ENCODE data around the gene SFI1. TPM values are rescaled to one million over a fixed set of nuclear protein-coding genes. Genes with fewer than 3 reads are reported as not detected.

The SFI1 gene
- total and polyA plus RNA-seq, 4 donors = 3.1 to 16.2 (median 7.4) TPM

DNA sequence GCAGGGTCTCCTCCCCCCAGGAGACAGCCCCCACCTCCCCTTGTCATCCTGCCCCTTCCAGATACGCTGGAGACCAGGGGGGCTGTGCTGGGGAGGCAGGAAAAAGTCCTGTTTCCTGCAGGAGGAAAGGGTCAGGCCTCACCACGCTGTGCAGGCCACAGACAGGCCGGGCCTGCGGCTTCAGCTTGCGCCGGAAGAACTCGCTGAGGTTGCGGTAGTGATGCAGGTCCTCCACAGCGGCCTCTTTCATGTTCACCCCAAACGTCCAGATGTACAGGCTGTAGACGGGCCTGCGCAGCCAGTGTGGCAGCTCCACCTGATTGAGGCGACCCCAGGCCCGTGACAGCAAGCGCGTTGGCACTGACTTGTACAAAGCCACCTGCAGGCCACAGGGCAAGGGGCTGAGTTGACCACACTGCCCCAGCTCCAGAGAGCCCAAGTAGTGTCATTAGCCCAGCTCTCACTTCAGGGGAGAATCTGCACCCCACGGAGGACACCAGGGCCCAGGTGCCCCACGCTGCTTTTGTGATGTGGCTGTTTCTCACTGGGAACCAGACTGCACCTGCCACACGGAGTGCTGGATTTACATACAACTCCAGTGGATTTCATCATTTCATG lies 125.3 kb downstream of the SFI1 start:
- WGBS = 86% methylated on average over 19 of the region's 19 CpGs
- Histone ChIP-seq H3K4me1 (ENCODE audit: control insufficient read depth in 4 of 4, insufficient read depth in 4 of 4, low read length in 3 of 4) (peaks cover 0 to 10% (median under 1%) of the 10 kb centered on the region in 4 donors), H3K9ac (ENCODE audit: low read depth in 1 of 2, low read length in 2 of 2) (no peak overlapping the region), H3K4me3 (ENCODE audit: low read depth in 1 of 3, low read length in 3 of 3) (no peak overlapping the region), H3K36me3 (ENCODE audit: control insufficient read depth in 4 of 4, insufficient read depth in 3 of 4, low read depth in 1 of 4, low read length in 3 of 4) (peaks cover 3 to 45% (median 15%) of the 10 kb centered on the region in 4 donors), H3K27ac (ENCODE audit: low read depth in 1 of 2, low read length in 2 of 2) (no peak overlapping the region), H3K27me3 (ENCODE audit: control insufficient read depth in 4 of 4, insufficient read depth in 4 of 4, low read length in 3 of 4) (no peaks in the 10 kb centered on the region), H3K9me3 (ENCODE audit: control insufficient read depth in 4 of 4, low read length in 3 of 4) (no peaks in the 10 kb centered on the region)
- DNase-seq (ENCODE audit: low spot score) = peak; percentile 33
- TF ChIP-seq FOXA2 (IDR thresholded peaks at IDR 0.05) (no peak), GABPA (IDR thresholded peaks at IDR 0.05 in 1 of 2, conservative IDR thresholded peaks at IDR 0.05 in 1 of 2) (no peak), RAD21 (IDR thresholded peaks at IDR 0.05) (no peak), JUND (IDR thresholded peaks at IDR 0.05) (no peak), HNF4A (conservative IDR thresholded peaks at IDR 0.05) (no peak), SP1 (IDR thresholded peaks at IDR 0.05) (no peak), RXRA (IDR thresholded peaks at IDR 0.05) (no peak), FOXA1 (IDR thresholded peaks at IDR 0.05) (no peak), TAF1 (conservative IDR thresholded peaks at IDR 0.05) (no peak), HNF4G (IDR thresholded peaks at IDR 0.05) (no peak)
- TF ChIP-seq, protein P1, sequence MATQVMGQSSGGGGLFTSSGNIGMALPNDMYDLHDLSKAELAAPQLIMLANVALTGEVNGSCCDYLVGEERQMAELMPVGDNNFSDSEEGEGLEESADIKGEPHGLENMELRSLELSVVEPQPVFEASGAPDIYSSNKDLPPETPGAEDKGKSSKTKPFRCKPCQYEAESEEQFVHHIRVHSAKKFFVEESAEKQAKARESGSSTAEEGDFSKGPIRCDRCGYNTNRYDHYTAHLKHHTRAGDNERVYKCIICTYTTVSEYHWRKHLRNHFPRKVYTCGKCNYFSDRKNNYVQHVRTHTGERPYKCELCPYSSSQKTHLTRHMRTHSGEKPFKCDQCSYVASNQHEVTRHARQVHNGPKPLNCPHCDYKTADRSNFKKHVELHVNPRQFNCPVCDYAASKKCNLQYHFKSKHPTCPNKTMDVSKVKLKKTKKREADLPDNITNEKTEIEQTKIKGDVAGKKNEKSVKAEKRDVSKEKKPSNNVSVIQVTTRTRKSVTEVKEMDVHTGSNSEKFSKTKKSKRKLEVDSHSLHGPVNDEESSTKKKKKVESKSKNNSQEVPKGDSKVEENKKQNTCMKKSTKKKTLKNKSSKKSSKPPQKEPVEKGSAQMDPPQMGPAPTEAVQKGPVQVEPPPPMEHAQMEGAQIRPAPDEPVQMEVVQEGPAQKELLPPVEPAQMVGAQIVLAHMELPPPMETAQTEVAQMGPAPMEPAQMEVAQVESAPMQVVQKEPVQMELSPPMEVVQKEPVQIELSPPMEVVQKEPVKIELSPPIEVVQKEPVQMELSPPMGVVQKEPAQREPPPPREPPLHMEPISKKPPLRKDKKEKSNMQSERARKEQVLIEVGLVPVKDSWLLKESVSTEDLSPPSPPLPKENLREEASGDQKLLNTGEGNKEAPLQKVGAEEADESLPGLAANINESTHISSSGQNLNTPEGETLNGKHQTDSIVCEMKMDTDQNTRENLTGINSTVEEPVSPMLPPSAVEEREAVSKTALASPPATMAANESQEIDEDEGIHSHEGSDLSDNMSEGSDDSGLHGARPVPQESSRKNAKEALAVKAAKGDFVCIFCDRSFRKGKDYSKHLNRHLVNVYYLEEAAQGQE (IDR thresholded peaks at IDR 0.05) = no peak
- TF ChIP-seq, protein P2, sequence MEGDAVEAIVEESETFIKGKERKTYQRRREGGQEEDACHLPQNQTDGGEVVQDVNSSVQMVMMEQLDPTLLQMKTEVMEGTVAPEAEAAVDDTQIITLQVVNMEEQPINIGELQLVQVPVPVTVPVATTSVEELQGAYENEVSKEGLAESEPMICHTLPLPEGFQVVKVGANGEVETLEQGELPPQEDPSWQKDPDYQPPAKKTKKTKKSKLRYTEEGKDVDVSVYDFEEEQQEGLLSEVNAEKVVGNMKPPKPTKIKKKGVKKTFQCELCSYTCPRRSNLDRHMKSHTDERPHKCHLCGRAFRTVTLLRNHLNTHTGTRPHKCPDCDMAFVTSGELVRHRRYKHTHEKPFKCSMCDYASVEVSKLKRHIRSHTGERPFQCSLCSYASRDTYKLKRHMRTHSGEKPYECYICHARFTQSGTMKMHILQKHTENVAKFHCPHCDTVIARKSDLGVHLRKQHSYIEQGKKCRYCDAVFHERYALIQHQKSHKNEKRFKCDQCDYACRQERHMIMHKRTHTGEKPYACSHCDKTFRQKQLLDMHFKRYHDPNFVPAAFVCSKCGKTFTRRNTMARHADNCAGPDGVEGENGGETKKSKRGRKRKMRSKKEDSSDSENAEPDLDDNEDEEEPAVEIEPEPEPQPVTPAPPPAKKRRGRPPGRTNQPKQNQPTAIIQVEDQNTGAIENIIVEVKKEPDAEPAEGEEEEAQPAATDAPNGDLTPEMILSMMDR (IDR thresholded peaks at IDR 0.05; ENCODE audit: low read depth, low read length, missing input control) = no peak
- TF ChIP-seq, protein P3, sequence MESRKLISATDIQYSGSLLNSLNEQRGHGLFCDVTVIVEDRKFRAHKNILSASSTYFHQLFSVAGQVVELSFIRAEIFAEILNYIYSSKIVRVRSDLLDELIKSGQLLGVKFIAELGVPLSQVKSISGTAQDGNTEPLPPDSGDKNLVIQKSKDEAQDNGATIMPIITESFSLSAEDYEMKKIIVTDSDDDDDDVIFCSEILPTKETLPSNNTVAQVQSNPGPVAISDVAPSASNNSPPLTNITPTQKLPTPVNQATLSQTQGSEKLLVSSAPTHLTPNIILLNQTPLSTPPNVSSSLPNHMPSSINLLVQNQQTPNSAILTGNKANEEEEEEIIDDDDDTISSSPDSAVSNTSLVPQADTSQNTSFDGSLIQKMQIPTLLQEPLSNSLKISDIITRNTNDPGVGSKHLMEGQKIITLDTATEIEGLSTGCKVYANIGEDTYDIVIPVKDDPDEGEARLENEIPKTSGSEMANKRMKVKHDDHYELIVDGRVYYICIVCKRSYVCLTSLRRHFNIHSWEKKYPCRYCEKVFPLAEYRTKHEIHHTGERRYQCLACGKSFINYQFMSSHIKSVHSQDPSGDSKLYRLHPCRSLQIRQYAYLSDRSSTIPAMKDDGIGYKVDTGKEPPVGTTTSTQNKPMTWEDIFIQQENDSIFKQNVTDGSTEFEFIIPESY (IDR thresholded peaks at IDR 0.05) = no peak
- TF ChIP-seq, protein P4, sequence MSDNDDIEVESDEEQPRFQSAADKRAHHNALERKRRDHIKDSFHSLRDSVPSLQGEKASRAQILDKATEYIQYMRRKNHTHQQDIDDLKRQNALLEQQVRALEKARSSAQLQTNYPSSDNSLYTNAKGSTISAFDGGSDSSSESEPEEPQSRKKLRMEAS (IDR thresholded peaks at IDR 0.05) = no peak

DNA sequence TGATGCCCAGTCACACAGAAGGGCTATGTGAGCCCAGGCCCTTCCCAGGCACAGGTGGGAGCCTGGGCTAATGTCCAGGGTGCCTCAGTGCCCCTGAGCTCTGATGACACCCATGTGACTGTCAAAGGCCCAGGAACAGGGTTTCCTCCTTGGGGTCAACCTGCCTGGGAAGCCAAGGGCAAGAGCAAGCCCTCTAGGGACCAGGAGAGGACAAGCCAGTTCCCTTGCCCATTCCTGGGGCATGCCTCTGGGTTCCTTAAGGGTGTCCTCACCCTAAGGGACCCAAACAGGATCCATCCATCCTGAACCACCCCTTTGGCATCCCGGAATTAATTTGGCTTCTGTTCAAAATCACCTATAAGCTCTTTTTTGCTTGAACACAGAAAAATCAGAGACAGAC lies 126.6 kb downstream of the SFI1 start:
- no peaks in the 10 kb centered on the region for H3K27me3 ChIP-seq (ENCODE audit: control insufficient read depth in 4 of 4, insufficient read depth in 4 of 4, low read length in 3 of 4)
- no peak overlapping the region for H3K27ac ChIP-seq (ENCODE audit: low read depth in 1 of 2, low read length in 2 of 2)
- H3K9me3 ChIP-seq (ENCODE audit: control insufficient read depth in 4 of 4, low read length in 3 of 4) = no peaks in the 10 kb centered on the region
- no peak overlapping the region for H3K4me3 ChIP-seq (ENCODE audit: low read depth in 1 of 3, low read length in 3 of 3)
- no peak for DNase-seq (ENCODE audit: low spot score)
- peaks cover 0 to 19% (median 2%) of the 10 kb centered on the region in 4 donors for H3K4me1 ChIP-seq (ENCODE audit: control insufficient read depth in 4 of 4, insufficient read depth in 4 of 4, low read length in 3 of 4)
- WGBS = 92% methylated on average over 1 of the region's 1 CpG
- H3K36me3 ChIP-seq (ENCODE audit: control insufficient read depth in 4 of 4, insufficient read depth in 3 of 4, low read depth in 1 of 4, low read length in 3 of 4) = peaks cover 3 to 40% (median 13%) of the 10 kb centered on the region in 4 donors
- TF ChIP-seq TAF1 (conservative IDR thresholded peaks at IDR 0.05) (no peak), FOXA2 (IDR thresholded peaks at IDR 0.05) (no peak), SP1 (IDR thresholded peaks at IDR 0.05) (no peak), HNF4A (conservative IDR thresholded peaks at IDR 0.05) (no peak), EGR1 (IDR thresholded peaks at IDR 0.05; ENCODE audit: low read depth in 2 of 2) (no peak), YY1 (IDR thresholded peaks at IDR 0.05) (no peak), RAD21 (IDR thresholded peaks at IDR 0.05) (no peak), GABPA (IDR thresholded peaks at IDR 0.05 in 1 of 2, conservative IDR thresholded peaks at IDR 0.05 in 1 of 2) (no peak), JUND (IDR thresholded peaks at IDR 0.05) (no peak), NR2F2 (IDR thresholded peaks at IDR 0.05) (no peak)
- TF ChIP-seq, protein P3 (IDR thresholded peaks at IDR 0.05) = no peak
- TF ChIP-seq, protein P2 (IDR thresholded peaks at IDR 0.05; ENCODE audit: low read depth, low read length, missing input control) = no peak
- TF ChIP-seq, protein P5, sequence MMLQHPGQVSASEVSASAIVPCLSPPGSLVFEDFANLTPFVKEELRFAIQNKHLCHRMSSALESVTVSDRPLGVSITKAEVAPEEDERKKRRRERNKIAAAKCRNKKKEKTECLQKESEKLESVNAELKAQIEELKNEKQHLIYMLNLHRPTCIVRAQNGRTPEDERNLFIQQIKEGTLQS (IDR thresholded peaks at IDR 0.05) = no peak
- H3K9ac ChIP-seq (ENCODE audit: low read depth in 1 of 2, low read length in 2 of 2) = no peak overlapping the region

Data from liver (tissue), 9 donors.